NCI-H1930 (cell line): Measurements from ENCODE around the gene PRKCZ.
A peak's percentile ranks its signal among the peaks of the same experiment; 100 is the strongest.

ENCODE experiments used
- DNase-seq, 2 experiments: peaks; one replicate each; lab custom pipeline; 2025; lab: John Stamatoyannopoulos, UW

The PRKCZ gene

DNA sequence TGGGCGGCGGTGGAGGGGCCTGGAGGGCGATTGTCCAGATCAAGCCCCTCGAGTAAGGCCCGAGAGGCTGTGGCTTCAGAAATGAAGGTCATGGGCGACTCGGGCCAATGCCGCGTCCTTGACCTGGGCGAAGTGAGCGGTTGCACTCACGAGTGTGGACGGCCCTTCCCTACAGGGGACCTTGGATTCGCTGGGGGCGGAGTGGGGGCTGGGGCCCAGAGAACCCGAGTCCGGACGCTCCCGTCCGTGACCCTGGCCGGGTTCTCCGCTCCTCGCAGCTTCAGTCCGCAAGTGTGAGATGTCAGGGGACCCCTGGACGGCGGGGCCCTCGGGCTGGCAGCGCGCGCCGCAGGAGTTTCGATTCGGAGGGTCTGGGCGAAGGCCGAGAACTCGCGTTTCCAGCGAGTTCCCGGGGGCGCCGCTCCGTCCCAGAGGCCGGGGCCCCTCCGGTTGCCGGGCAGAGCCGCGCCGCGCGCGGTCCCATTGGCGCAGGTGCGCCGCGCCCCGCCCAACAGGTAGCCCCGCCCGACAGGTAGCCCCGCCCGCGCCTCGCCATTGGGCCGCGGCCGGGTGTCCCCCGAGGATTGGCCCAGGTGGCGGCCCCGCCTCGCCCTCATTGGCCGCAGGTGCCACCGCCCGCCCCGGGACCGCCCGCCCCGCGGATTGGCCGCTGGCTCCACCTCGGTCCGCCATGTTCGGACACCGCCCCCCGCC lies at the start of gene PRKCZ:
Gene PRKCZ, plus strand, starts transcription at position 694 of the 714 bp plus-strand sequence. CDS start 220 bp downstream, outside the sequence.
- peak; percentile 80 to 94 for DNase-seq

DNA sequence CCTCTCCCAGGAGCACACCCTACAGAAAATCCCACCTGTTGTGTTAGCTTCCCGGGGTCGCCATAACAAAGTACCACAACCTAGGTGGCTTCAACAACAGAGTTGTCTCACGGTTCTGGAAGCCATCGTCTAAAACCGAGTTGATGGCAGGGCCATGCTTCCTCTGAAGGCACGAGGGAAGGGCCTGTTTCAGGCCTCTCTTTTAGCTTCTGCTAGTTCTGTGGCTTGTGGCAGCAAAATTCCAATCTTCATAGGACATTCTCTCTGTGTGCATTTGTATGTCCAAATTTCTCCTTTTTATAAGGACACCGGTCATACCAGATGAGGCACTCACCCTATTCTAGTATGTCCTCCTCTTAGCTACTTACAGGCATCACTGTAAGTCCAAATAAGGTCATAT lies 49.8 kb upstream of the PRKCZ start:
- DNase-seq = no peak

DNA sequence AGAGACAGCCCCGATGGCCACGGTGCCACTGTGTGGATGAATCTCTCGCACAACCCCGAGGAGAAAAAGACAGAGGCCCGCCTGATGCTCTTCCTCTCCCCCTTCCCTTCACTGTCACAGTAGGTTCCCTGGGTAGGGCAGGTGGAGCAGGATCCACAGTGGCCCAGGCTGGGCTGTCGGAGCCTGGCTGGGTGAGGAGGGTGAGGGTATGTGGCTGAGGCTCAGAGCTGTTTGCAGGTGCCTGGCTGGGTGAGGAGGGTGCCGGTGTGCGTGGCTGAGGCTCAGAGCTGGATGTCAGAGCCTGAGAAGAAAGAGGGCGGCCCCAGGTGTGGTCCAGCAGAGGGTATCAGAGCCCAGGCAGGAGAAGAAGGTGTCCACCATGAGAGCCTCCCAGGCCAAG lies 49.4 kb upstream of the PRKCZ start:
- DNase-seq = no peak

DNA sequence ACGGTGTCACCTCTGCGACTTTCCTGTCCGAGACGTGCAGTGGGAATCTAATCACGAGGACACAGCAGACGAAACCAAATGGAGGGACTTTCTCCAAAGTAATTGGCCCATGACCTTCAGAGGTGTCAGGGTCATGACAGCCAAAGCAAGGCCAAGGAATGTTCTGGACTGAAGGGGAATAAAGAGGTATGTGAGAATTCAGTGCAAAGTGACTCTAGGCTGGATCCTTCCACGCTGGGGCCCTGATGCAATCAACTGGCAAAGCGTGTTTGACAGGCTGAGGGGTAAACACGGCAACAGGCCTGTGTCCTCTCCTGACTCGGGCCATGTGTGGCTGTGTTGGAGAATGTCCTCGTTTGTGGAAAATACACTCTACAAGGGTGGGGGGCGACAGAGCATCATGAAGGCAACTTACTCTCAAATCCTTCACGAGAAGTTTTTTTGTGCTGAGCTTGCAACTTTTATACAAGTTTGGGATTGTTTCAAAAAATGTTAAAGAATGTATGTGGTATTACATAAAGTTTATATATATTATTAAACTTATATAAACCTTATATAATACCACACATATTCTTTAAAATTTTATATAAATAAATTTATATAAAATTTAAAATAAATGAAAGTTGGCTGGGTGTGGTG lies 48.3 kb upstream of the PRKCZ start:
- no peak for DNase-seq

DNA sequence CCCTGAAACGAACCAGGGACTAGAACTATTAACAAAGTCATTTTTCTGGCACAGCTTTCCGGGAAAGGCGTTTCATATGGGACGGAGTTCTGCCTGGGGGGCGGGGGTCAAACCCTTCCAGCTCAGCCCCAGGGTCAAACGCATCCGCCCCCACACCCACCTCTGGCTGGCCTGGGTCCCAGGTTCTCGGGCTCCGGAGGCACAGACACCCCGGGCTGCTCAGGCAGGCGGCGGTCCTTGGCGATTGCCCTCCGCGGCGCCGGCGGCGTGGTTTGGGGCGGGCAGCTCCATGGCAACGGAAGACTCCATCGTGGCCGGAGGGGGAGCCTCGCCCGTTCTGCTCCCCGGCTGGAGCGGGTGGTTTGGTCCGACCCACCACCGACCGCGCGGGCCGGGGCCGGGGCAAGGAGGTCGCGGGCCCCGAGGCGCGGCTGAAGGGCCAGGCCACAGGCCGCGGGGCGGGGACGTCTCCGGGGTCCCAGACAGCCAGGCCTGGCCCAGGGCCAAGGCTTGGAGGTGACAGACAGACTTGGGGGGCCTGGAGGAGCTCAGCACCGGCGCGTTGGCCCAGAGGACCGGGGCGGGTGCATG lies 46.6 kb upstream of the PRKCZ start, which contains the start of gene CFAP74:
Gene CFAP74, minus strand, starts transcription at position 246 of the 591 bp plus-strand sequence. CDS start 12,830 bp downstream, outside the sequence.
- DNase-seq = peak in 1 of 2 experiments; percentile 51

DNA sequence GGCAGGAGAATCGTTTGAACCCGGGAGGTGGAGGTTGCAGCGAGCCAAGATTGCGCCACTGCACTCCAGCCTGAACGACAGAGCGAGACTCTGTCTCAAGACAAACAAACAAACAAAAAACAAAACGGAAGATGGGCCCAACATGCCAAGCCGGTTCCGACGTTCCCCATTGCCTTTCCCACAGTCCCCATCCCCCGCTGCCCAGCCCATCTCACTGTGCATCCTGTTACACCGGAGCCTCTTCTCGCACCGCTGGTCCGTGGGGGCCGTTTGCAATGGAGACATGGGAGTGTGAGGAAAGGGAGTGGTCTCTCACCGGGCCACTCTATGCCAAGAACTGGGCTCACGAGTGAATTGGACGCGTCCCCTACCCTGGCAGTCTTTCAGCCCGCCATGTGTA lies 45.4 kb upstream of the PRKCZ start:
- no peak for DNase-seq

DNA sequence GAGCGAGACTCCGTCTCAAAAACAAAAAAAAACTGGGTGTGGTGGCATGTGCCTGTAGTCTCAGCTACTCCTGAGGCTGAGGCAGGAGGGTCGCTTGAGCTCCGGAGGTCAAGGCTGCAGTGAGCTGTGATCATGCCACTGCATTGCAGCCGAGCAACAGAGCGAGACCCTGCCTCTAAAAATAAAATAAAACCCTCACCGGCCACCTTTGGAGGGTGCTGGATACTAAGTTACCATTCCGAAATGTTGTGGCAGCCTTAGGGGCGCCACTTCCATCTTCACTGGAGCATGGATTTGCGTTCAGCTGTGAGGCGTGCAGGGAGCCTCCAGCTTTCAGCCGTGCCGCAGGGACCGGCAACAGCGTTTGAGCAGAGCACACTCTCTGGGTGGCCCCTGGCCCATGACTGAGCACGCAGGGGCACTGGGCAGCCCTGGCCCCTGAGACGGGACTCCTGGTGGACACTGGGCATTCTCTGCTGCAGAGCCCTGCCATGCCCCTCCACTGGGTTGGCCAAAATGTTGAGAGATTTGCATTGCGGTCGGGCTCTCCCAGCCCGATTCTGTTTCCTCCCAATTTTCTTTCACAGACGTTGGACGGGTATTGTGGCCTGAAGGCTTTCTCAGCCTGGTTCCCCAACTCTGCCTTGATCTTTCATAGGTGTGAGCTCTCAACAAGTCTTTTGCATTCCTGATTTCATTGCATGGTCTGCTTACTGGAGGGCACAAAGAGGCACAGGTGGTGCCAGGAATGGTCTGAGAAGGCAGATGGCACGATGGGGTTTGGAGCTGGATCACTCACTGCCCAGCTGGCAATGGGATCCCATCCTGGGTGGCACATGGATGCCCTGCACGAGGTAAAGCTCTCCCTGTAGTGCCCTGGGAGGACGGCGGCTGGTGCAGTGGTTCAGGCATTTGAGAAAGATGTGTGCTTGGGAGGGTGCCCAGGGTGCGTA lies 40.8 kb upstream of the PRKCZ start:
- no peak for DNase-seq

DNA sequence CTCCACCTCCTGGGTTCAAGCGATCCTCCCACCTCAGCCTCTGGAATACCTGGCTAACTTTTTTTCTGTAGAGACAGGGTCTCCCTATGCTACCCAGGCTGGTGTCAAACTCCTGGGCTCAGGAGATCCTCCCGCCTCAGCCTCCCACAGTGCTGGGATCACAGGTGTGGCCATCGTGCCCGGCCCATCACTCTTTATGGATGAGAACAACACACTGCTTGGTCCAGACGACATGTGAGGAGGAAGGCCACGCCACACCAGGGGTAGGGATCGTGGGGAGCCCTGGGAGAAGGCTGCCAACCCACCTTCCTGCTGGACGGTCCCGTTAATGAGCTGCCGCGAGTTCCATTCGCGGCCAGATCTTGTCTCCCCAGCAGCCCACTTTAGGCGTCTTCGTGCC lies 36.0 kb upstream of the PRKCZ start:
- DNase-seq = no peak

DNA sequence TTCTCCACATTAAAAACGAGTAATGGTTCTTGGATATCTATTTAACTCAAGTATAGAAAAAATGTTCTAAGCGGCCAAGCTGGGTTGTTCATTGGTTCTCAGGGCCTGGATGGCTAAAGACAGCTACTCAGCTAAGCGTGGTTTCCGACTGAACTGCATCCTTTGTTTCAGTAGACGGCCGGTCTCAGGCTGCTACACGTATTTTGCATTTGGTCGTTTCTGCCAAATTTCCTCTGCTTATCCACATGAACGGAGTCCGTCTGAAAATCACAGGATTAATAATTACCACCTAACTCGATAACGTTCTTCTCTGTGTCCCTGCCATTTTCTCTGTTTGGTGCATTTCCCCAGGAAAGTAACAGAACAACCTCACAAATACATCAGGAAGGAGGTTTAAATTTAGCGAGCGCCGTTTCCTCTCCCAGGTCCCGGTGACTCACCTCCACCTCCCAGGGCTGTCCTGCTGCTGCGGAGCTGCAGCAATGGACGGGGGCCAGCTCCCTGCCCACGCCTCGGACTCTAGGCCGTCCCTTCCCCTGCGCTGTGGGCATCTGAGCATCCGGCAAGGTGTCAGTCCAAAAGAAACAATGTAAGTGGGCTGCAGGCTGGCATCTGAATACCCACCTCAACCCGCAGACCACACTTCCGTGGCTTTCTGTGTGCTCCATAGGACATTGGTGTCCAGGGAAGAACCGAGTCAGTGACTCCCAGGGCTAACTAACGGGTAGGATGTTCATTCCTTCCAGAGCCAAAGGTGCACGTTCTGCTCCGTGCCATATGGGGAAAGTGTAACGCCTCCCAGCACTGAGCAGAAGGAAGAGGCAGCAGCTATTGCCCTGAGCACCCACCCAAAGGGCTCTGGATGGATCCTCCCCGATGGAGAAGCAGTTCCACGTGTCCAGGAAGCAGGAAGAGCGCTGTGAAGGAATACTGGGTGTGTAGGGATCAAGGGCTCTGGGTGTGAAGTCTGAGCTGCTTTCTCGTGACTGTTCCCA lies 35.2 kb upstream of the PRKCZ start:
- DNase-seq = no peak

DNA sequence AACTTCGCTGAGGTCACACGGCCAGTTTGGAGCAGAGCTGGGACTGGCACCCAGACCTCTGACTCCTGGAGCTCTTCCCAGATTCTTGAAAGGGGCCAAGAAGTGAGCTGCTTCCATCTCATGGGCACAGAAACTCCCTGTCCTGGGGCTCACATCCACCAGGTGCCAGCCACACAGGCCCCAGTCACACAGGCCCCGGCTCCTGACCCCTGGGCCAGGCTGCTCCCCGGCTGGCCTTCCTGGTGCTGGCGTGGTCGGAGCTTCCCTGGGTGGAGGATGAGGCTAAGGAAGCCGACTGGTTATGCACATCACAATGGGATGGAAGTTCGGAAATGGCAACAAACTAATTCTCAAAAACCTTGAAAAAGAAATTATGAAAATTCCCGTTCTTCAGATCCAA lies 34.1 kb upstream of the PRKCZ start:
- DNase-seq = no peak

DNA sequence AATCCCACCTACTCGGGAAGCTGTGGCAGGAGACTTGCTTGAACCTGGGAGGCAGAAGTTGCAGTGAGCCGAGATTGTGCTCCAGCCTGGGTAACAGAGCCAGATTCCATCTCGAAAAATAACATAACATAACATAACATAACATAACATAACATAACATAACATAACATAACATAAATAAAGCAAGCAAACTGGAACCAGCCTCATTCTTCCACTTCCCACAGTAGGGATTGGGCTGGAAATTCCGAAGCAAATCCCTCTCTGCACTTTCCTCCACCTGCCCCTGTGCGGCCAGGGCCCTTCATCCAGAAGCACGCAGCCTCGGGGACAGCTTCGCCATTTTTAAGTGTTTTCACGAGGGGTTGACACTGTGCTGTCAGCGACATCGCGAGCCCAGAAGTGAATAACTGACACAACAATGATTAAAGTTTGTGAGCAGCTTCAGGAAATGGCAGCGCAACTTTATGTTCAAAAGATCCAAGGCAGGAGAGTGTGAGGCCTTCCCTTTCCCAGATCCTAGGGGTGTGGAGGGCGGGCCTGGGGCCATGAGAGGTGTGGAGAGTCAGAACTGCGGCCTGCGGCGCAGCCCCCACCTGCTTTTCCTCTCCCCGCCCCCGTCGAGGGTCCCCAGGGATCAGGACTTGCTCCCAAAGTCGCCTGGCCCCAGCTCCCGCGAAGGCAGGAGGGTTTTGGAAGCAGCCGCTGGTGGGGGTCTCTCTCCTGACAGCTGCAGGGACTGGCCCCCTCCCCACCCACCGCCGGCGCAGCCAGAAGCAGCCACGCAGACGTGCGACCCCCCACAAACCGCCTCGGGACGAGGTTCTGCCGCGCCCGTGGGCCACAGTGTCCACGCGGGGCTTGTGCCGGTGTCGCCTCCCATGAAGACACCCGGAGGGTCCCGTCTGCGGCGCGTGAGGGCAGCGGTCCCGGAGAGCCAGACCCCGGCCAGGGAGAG lies 31.7 kb upstream of the PRKCZ start:
- DNase-seq = no peak

DNA sequence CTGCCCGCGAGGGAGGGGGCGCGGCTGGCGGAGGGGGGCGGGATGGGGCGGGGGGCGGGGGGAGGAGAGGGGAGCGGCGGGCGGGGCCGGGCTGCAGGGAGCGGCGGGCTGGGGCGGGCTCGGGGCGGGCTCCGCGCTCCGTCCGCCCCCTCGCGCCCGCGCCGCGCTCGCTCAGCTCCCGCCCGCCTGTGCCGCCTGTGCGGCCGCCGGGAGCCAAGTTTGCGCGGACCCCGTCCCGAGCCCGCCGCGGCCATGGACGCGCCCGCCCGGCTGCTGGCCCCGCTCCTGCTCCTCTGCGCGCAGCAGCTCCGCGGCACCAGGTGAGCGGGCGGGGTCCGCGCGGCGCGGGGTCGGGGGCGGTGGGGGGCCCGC lies 31.1 kb upstream of the PRKCZ start, which contains the start of gene GABRD:
Gene GABRD, plus strand, starts transcription at position 174 of the 372 bp plus-strand sequence. Its CDS starts 79 bp downstream, at position 253.
- DNase-seq = peak in 1 of 2 experiments; percentile 39

DNA sequence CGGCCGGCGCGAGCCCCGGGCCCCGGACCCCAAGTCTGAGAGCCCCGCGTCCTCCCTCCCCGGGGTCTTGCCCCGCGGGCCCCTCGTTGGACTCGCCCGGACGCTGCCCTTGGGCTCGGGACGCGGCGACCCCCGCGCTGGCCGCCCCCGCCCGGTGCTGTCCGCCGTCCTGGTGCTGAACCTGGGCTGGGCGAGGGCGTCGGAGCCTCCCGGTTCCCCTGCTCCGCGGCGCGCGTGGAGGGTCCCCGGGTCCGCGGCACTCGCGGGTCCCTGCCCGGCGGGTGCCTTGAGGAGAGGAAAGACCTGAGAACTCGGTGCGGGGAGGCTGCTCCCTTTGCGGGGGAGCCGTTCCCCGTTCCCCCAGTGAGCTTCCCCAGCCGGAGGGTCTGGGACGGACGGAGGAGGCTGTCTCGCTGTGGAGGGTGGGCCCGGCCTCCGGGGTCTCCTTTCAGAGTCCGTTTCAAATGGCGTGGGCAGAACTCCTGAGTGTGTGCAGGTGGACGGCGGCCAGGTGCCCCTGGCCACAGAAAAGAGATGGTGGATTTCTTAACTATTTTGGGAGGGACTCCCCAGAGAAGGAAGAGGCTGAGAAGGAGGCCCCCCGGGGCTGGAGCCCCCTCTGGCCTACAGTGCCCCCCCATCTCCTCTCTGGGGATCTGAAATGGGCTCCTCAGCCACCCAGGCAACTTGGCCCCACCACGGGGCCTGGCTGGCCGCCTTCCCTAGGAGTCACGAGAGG lies 30.5 kb upstream of the PRKCZ start:
- DNase-seq = no peak

DNA sequence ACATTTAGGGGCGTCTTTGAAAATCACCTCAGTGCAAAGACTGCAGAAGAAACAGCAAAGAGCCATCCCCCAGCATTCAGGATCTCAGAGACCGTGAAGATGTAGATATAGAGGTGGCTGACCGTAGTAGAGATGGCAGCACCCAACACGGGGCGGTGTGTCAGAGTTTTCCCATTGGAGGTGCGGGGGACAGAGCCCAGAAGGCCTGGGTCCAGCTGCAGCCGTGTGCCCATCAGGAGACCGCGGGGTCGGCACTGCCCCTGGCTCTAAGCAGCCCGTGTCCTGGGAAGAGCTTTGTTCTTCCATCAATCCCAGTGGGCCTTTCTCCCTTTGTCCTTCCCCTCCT lies 29.9 kb upstream of the PRKCZ start:
- no peak for DNase-seq

DNA sequence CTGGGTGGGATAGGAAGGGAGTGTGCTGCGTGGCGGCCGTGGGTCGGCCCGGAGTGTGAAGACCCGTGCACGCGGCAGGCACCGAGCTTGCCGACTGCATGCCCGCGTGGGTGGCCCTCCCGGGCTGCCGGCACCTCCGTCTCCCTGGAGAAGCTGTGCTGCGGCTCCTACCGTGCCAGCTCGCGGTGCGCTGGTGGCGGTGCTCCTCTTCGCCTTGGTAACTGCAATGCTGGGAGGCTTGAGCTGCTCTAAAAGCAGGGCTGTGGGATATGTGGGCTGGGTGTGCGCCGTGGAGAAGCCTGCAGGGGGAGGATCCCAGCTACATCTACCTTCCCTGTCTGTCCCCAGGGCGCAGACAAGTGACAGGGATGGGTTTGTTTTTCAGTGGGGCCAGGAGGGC lies 28.7 kb upstream of the PRKCZ start:
- no peak for DNase-seq

DNA sequence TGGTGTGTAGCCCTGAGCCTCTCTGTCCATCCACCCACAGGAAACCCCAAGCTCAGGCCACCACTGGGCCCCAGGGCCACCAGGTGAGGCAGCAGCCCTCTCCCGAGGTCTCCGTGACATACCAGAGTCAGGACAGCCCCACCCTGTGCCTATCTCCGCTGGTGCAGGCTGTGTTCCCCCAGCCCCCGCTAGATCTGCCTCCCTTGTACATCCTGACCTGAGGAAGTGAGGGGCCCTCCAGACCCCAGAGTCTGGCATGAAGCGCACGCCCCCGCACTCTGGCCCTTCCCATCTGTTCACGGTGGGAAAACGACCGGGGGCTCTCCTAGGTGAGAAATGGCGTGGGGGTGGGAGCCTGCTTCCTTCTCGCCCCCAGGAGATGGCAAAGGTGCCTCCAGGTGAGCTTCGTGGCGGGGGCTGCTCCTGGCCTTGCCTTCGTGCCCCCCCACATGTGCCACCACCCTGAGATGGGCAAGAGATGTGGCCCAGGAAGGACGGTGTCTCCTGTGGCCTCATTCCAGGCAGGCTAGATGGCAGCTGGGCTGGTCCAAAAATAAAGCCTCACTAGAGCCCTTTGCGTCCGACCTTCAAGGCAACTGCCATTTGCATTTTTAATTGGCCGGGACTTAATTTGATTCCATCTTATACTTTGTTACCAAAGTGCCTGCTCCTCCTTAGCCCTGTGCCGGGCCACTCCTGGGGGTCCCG lies 28.0 kb upstream of the PRKCZ start:
- DNase-seq = no peak

DNA sequence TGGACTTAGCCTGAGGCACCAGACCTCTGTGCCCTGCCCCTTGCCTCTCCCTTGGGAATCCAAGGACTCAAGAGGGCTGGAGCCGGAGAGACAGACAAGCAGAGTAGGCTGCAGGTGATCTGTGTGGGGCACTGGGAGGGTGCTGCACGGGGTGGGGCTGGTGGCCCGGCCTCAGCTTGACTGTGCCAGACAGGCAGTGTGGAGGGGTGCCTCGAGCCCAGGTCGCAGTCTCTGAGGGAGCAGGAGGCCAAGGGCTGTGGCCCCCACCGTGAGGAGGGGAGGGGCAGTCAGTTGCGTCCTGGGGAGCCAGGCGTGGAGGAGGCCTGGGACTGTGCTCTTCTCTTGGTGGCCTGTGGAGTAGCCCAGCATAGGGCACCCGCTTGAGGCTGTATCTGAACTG lies 27.0 kb upstream of the PRKCZ start:
- DNase-seq = no peak

DNA sequence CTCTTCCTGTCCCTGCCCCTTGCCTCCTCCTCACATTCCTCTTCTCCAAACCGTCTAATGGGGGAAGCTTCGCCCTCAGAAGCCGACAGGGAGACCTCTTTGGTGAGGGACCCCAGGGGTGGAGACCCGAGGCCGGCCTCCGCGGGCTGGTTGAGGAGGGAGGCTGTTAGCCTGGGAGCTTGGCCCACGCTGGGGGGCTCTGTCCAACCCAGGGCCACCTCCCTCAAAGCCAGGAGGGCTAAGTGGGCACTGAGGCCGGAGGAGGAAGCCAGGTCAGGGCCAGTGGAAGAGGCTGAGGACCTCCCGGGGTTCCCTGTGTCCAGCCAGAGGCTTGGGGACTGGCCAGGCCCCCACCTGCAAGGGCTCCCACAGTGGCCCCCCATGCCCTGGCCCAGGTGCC lies 25.8 kb upstream of the PRKCZ start:
- DNase-seq = no peak
